ENCODE data around the gene NDUFS8. TPM values are rescaled to one million over a fixed set of nuclear protein-coding genes. Genes with fewer than 3 reads are reported as not detected.
A peak's percentile ranks its signal among the peaks of the same experiment; 100 is the strongest.

NDUFS8 gene
- total RNA-seq, 2 donors from 2014 or later, result 128 to 129 TPM

- Mint-ChIP-seq H3K27ac (no peak overlapping the region), H3K4me3 (no peak overlapping the region), H3K9me3 (no peaks in the 10 kb centered on the region), H3K27me3 (ENCODE audit: low read depth) (no peaks in the 10 kb centered on the region), H3K4me1 (ENCODE audit: low read depth) (no peaks in the 10 kb centered on the region), H3K36me3 (ENCODE audit: insufficient read depth in 2 of 2) (no peaks in the 10 kb centered on the region)
- ATAC-seq (replicated peaks in 1 of 2) (peak in 1 of 2 donors; percentile 7), DNase-seq (no peak)
Observed at GRCh38 chr11:68014947-68015447, 15.5 kb upstream of the NDUFS8 start.

- Mint-ChIP-seq H3K9me3 (no peaks in the 10 kb centered on the region), H3K4me3 (no peak overlapping the region), H3K27ac (no peak overlapping the region), H3K27me3 (ENCODE audit: low read depth) (no peaks in the 10 kb centered on the region), H3K36me3 (ENCODE audit: insufficient read depth in 2 of 2) (no peaks in the 10 kb centered on the region), H3K4me1 (ENCODE audit: low read depth) (no peaks in the 10 kb centered on the region)
- DNase-seq (no peak), ATAC-seq (replicated peaks in 1 of 2) (no peak)
Observed at GRCh38 chr11:68015467-68015866, 15.0 kb upstream of the NDUFS8 start.

GRCh38 chr11:68016161-68016903, 14.1 kb upstream of the NDUFS8 start:
- Mint-ChIP-seq H3K4me3 (no peak overlapping the region), H3K4me1 (ENCODE audit: low read depth) (no peaks in the 10 kb centered on the region), H3K27me3 (ENCODE audit: low read depth) (no peaks in the 10 kb centered on the region), H3K36me3 (ENCODE audit: insufficient read depth in 2 of 2) (no peaks in the 10 kb centered on the region), H3K27ac (no peak overlapping the region), H3K9me3 (no peaks in the 10 kb centered on the region)
- ATAC-seq (replicated peaks in 1 of 2) (no peak), DNase-seq (no peak)

GRCh38 chr11:68016904-68017817, 13.3 kb upstream of the NDUFS8 start:
- ATAC-seq (replicated peaks in 1 of 2), result no peak

GRCh38 chr11:68017980-68018729, 12.3 kb upstream of the NDUFS8 start:
- ATAC-seq (replicated peaks in 1 of 2) (no peak), DNase-seq (no peak)
- Mint-ChIP-seq H3K27ac (no peak overlapping the region), H3K4me1 (ENCODE audit: low read depth) (no peaks in the 10 kb centered on the region), H3K9me3 (no peaks in the 10 kb centered on the region), H3K27me3 (ENCODE audit: low read depth) (no peaks in the 10 kb centered on the region), H3K4me3 (no peak overlapping the region), H3K36me3 (ENCODE audit: insufficient read depth in 2 of 2) (no peaks in the 10 kb centered on the region)

More at GRCh38 chr11:68016904-68017817, 13.3 kb upstream of the NDUFS8 start:
- H3K27me3 Mint-ChIP-seq (ENCODE audit: low read depth), result no peaks in the 10 kb centered on the region
- no peak overlapping the region for H3K27ac Mint-ChIP-seq
- no peak for DNase-seq
- no peaks in the 10 kb centered on the region for H3K4me1 Mint-ChIP-seq (ENCODE audit: low read depth)
- no peak overlapping the region for H3K4me3 Mint-ChIP-seq
- no peaks in the 10 kb centered on the region for H3K9me3 Mint-ChIP-seq
- H3K36me3 Mint-ChIP-seq (ENCODE audit: insufficient read depth in 2 of 2), result no peaks in the 10 kb centered on the region

- no peak overlapping the region for H3K4me3 Mint-ChIP-seq
- no peaks in the 10 kb centered on the region for H3K36me3 Mint-ChIP-seq (ENCODE audit: insufficient read depth in 2 of 2)
- no peaks in the 10 kb centered on the region for H3K4me1 Mint-ChIP-seq (ENCODE audit: low read depth)
- H3K27ac Mint-ChIP-seq, result no peak overlapping the region
- H3K27me3 Mint-ChIP-seq (ENCODE audit: low read depth), result no peaks in the 10 kb centered on the region
- DNase-seq (no peak), ATAC-seq (replicated peaks in 1 of 2) (no peak)
- no peaks in the 10 kb centered on the region for H3K9me3 Mint-ChIP-seq
Observed at GRCh38 chr11:68018730-68019190, 11.7 kb upstream of the NDUFS8 start.

- H3K27me3 Mint-ChIP-seq (ENCODE audit: low read depth), result no peaks in the 10 kb centered on the region
- H3K4me1 Mint-ChIP-seq (ENCODE audit: low read depth), result no peaks in the 10 kb centered on the region
- no peaks in the 10 kb centered on the region for H3K36me3 Mint-ChIP-seq (ENCODE audit: insufficient read depth in 2 of 2)
- DNase-seq (no peak), ATAC-seq (replicated peaks in 1 of 2) (no peak)
- no peak overlapping the region for H3K4me3 Mint-ChIP-seq
- H3K27ac Mint-ChIP-seq, result no peak overlapping the region
- no peaks in the 10 kb centered on the region for H3K9me3 Mint-ChIP-seq
Observed at GRCh38 chr11:68019486-68019885, 11.0 kb upstream of the NDUFS8 start.

GRCh38 chr11:68020575-68020974, 9.9 kb upstream of the NDUFS8 start:
- H3K4me3 Mint-ChIP-seq, result no peak overlapping the region
- peaks cover 0 to 2% of the 10 kb centered on the region in 2 donors for H3K36me3 Mint-ChIP-seq (ENCODE audit: insufficient read depth in 2 of 2)
- H3K27ac Mint-ChIP-seq, result no peak overlapping the region

GRCh38 chr11:68021167-68021787, 9.2 kb upstream of the NDUFS8 start:
- no peaks in the 10 kb centered on the region for H3K9me3 Mint-ChIP-seq
- no peaks in the 10 kb centered on the region for H3K4me1 Mint-ChIP-seq (ENCODE audit: low read depth)
- peaks cover 0 to 2% of the 10 kb centered on the region in 2 donors for H3K36me3 Mint-ChIP-seq (ENCODE audit: insufficient read depth in 2 of 2)
- H3K27ac Mint-ChIP-seq, result no peak overlapping the region
- ATAC-seq (replicated peaks in 1 of 2) (no peak), DNase-seq (no peak)
- no peaks in the 10 kb centered on the region for H3K27me3 Mint-ChIP-seq (ENCODE audit: low read depth)
- H3K4me3 Mint-ChIP-seq, result no peak overlapping the region

More at GRCh38 chr11:68020575-68020974, 9.9 kb upstream of the NDUFS8 start:
- DNase-seq, result no peak
- Mint-ChIP-seq H3K4me1 (ENCODE audit: low read depth) (no peaks in the 10 kb centered on the region), H3K27me3 (ENCODE audit: low read depth) (no peaks in the 10 kb centered on the region), H3K9me3 (no peaks in the 10 kb centered on the region)
- no peak for ATAC-seq (replicated peaks in 1 of 2)

- DNase-seq (no peak), ATAC-seq (replicated peaks in 1 of 2) (no peak)
- Mint-ChIP-seq H3K4me1 (ENCODE audit: low read depth) (no peaks in the 10 kb centered on the region), H3K9me3 (no peaks in the 10 kb centered on the region), H3K4me3 (no peak overlapping the region), H3K27me3 (ENCODE audit: low read depth) (no peaks in the 10 kb centered on the region), H3K36me3 (ENCODE audit: insufficient read depth in 2 of 2) (peaks cover 0 to 2% of the 10 kb centered on the region in 2 donors), H3K27ac (no peak overlapping the region)
Observed at GRCh38 chr11:68022531-68022930, 8.0 kb upstream of the NDUFS8 start.

- H3K4me3 Mint-ChIP-seq, result no peak overlapping the region
- H3K27ac Mint-ChIP-seq, result peak overlapping the region; percentile 1
- no peaks in the 10 kb centered on the region for H3K9me3 Mint-ChIP-seq
- no peak for DNase-seq
- peaks cover 10% of the 10 kb centered on the region for H3K4me1 Mint-ChIP-seq (ENCODE audit: low read depth)
- ATAC-seq (replicated peaks in 1 of 2), result no peak
- peaks cover 0 to 2% of the 10 kb centered on the region in 2 donors for H3K36me3 Mint-ChIP-seq (ENCODE audit: insufficient read depth in 2 of 2)
- H3K27me3 Mint-ChIP-seq (ENCODE audit: low read depth), result no peaks in the 10 kb centered on the region
Observed at GRCh38 chr11:68024508-68024907, 6.0 kb upstream of the NDUFS8 start.

GRCh38 chr11:68025047-68025446, 5.4 kb upstream of the NDUFS8 start:
- ATAC-seq (replicated peaks in 1 of 2), result no peak

More at GRCh38 chr11:68025047-68025446, 5.4 kb upstream of the NDUFS8 start:
- peaks cover 0 to 2% of the 10 kb centered on the region in 2 donors for H3K36me3 Mint-ChIP-seq (ENCODE audit: insufficient read depth in 2 of 2)
- no peak overlapping the region for H3K27ac Mint-ChIP-seq
- H3K4me3 Mint-ChIP-seq, result no peak overlapping the region
- no peak for DNase-seq
- no peaks in the 10 kb centered on the region for H3K9me3 Mint-ChIP-seq
- peaks cover 16% of the 10 kb centered on the region for H3K4me1 Mint-ChIP-seq (ENCODE audit: low read depth)
- H3K27me3 Mint-ChIP-seq (ENCODE audit: low read depth), result no peaks in the 10 kb centered on the region

Data from activated T-cell treated with anti-CD3 and anti-CD28 coated beads, Interleukin-2, amount 50 U/mL, for 72 hours (primary cell).